ENCODE data around the gene AAMP.

The AAMP gene

GRCh38 chr2:218233543-218233942 is 36.4 kb downstream of the AAMP start:
- TF ChIP-seq FOXM1 (IDR thresholded peaks at IDR 0.05; ENCODE audit: borderline replicate concordance, low read depth) = no peak
- no peak for TF ChIP-seq NFIC (IDR thresholded peaks at IDR 0.05)
- no peak for TF ChIP-seq TAF1 (IDR thresholded peaks at IDR 0.05; ENCODE audit: low read depth)

DNA sequence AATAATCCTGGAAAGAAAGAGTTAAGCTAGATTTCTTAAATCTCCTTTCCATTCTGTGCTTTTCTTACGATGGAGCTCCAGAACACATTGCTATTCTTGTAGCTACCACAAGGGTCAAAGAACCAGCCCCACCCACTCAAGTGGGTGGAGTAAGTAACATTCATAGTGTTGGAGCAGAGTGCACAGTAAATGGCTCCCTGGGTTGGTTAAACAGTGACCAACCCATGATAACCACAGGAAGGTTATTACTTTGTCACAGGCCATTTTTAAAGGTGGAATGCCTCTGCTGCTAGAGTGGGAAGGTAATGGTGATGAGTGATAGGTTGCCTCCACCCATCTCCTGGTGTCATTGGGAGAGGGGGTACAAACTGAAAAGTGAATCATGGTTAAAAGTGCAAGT is 39.1 kb downstream of the AAMP start:
- no peak for TF ChIP-seq CREB1 (IDR thresholded peaks at IDR 0.05; ENCODE audit: low read depth)

- TF ChIP-seq USF1 (IDR thresholded peaks at IDR 0.05) = no peak
- no peak for TF ChIP-seq YY1 (IDR thresholded peaks at IDR 0.05; ENCODE audit: low read depth)
- no peak for TF ChIP-seq TAF1 (IDR thresholded peaks at IDR 0.05; ENCODE audit: low read depth)
- TF ChIP-seq MAX (IDR thresholded peaks at IDR 0.05) = no peak
- TF ChIP-seq ZBTB7A (IDR thresholded peaks at IDR 0.05; ENCODE audit: low read depth) = no peak
- no peak for TF ChIP-seq TCF12 (IDR thresholded peaks at IDR 0.05; ENCODE audit: low read depth)
- no peak for TF ChIP-seq CREB1 (IDR thresholded peaks at IDR 0.05; ENCODE audit: low read depth)
Observed at GRCh38 chr2:218229851-218230250, 40.1 kb downstream of the AAMP start.

- TF ChIP-seq MAX (IDR thresholded peaks at IDR 0.05) (no peak), CEBPB (IDR thresholded peaks at IDR 0.05) (no peak), TEAD4 (IDR thresholded peaks at IDR 0.05) (no peak), RAD21 (IDR thresholded peaks at IDR 0.05; ENCODE audit: low read depth) (no peak), YY1 (IDR thresholded peaks at IDR 0.05; ENCODE audit: low read depth) (no peak), TCF12 (IDR thresholded peaks at IDR 0.05; ENCODE audit: low read depth) (no peak), TAF1 (IDR thresholded peaks at IDR 0.05; ENCODE audit: low read depth) (no peak), EP300 (IDR thresholded peaks at IDR 0.05; ENCODE audit: borderline replicate concordance) (no peak), CREB1 (IDR thresholded peaks at IDR 0.05; ENCODE audit: low read depth) (no peak), REST (IDR thresholded peaks at IDR 0.05; ENCODE audit: low read depth) (no peak), USF1 (IDR thresholded peaks at IDR 0.05) (no peak), ZBTB7A (IDR thresholded peaks at IDR 0.05; ENCODE audit: low read depth) (no peak)
Observed at GRCh38 chr2:218229239-218229638, 40.7 kb downstream of the AAMP start.

GRCh38 chr2:218228366-218229090 is 41.4 kb downstream of the AAMP start:
- TF ChIP-seq CEBPB (IDR thresholded peaks at IDR 0.05) (peak; percentile 83), NFIC (IDR thresholded peaks at IDR 0.05) (peak; percentile 17; the same call in 1 of the 2 replicates), YY1 (IDR thresholded peaks at IDR 0.05; ENCODE audit: low read depth) (no peak), REST (IDR thresholded peaks at IDR 0.05; ENCODE audit: low read depth) (no peak)

DNA sequence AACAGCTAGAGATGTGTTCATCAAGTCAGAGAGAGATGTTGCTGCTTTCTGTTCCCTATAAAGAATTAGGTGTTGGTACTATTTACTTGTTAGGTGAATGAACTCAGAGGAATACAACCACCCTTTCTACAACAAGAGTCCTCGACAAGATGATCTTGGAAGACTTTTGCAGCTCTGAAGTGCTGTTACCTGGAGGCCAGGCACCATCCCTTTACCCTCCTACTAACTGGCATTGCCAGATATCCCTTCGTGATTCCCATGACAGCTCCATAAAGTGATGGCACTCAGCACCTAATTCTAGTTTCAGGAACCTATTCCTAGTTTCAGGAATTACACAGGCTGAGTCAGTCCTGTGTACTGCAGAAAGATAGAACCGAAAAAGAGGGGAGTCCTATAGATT is 43.0 kb downstream of the AAMP start:
- TF ChIP-seq REST (IDR thresholded peaks at IDR 0.05; ENCODE audit: low read depth) = no peak
